ENCODE results near the gene CUX1.

DNA sequence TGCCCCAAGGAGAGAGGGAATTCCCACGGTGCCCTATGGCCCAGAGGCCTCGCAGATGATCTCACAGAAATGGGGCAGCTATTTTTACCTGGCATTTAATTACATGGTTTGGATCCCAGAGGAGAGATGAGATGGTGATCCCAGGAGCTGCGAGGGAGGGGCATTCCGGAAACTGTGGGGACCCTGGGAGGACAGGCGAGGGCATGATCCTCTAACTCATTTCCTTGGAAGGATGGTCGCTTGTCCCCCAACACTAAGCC is 478.7 kb downstream of the CUX1 start:
- TF ChIP-seq RAD21 (IDR thresholded peaks at IDR 0.05; ENCODE audit: low read depth) (no peak), CEBPB (IDR thresholded peaks at IDR 0.05) (no peak), ZBTB7A (IDR thresholded peaks at IDR 0.05; ENCODE audit: low read depth) (no peak), MAX (IDR thresholded peaks at IDR 0.05) (no peak), EGR1 (IDR thresholded peaks at IDR 0.05) (no peak), NFIC (IDR thresholded peaks at IDR 0.05) (no peak), EP300 (IDR thresholded peaks at IDR 0.05; ENCODE audit: borderline replicate concordance) (no peak), TAF1 (IDR thresholded peaks at IDR 0.05; ENCODE audit: low read depth) (no peak), YY1 (IDR thresholded peaks at IDR 0.05; ENCODE audit: low read depth) (no peak), REST (IDR thresholded peaks at IDR 0.05; ENCODE audit: low read depth) (no peak), FOXM1 (IDR thresholded peaks at IDR 0.05; ENCODE audit: borderline replicate concordance, low read depth) (no peak), CREB1 (IDR thresholded peaks at IDR 0.05; ENCODE audit: low read depth) (no peak)
- TF ChIP-seq, protein P1, sequence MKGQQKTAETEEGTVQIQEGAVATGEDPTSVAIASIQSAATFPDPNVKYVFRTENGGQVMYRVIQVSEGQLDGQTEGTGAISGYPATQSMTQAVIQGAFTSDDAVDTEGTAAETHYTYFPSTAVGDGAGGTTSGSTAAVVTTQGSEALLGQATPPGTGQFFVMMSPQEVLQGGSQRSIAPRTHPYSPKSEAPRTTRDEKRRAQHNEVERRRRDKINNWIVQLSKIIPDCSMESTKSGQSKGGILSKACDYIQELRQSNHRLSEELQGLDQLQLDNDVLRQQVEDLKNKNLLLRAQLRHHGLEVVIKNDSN (IDR thresholded peaks at IDR 0.05): no peak
